A549 (cell line): ENCODE measurements around the gene GPBAR1.

ENCODE experiments used
- CTCF ChIP-seq: fragments of >200 bp; sonication (Bioruptor Twin); formaldehyde crosslinking; IDR thresholded peaks from 3 replicates; pipeline ENCODE4 v1.5.1; 2016
- JUNB ChIP-seq: fragments of >200 bp; sonication (Bioruptor Twin); formaldehyde crosslinking; IDR thresholded peaks from 2 replicates; pipeline ENCODE4 v1.6.1; 2016
- MAX ChIP-seq: IDR thresholded peaks from 2 replicates; pipeline ENCODE4 v1.6.1; 2012
- NR3C1 ChIP-seq: fragments of >200 bp; sonication (Bioruptor Twin); formaldehyde crosslinking; IDR thresholded peaks from 3 replicates; pipeline ENCODE4 v1.6.1; 2017
- PBX3 ChIP-seq: IDR thresholded peaks from 2 replicates; pipeline ENCODE4 v1.6.1; 2012

- TF ChIP-seq PBX3, result no peak
- no peak for TF ChIP-seq CTCF
- no peak for TF ChIP-seq MAX
- no peak for TF ChIP-seq JUNB
- TF ChIP-seq NR3C1, result no peak
These were observed 16.1 kb upstream of the GPBAR1 start for GRCh38 chr2:218244665-218245064.
